ENCODE measurements around the gene MYH15.

MYH15 gene

DNA sequence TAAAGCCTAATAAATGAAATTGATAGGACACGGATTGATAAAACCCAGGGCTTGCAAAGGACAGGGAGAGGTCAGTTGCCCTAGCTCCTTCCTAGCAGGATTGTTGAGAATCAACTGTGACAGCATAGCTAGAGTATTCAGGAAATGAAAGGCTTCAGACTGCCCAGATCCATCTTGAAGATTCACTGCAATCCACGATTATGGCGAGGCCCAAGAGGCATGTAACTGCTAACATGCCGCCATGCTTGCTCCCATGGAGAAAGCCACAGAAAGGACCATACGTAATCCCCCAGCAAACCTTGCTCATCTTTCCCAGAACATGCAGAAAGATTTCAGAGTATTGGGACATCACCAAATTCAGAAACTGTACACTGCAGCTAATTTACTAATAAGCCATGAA, 41.3 kb downstream of the MYH15 start:
- no peak for DNase-seq

DNA sequence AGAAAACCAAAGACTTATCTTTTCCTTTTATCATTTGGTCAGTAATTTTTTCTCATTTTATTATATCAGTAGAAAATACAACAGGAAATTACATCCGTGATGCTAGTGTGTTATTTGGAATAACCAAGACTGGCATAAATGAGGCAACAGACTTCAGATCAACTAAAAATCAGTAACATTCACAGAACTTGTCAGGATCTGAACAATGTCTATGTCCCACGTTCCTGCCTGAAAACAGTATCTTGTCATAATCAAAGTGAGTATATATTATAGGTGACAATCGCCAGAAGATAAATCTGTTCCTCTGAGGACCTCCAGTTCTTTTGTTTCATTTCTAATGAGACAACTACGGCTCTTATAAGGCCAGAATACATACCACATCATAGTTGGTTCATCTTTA, 41.8 kb downstream of the MYH15 start:
- DNase-seq, result no peak

DNA sequence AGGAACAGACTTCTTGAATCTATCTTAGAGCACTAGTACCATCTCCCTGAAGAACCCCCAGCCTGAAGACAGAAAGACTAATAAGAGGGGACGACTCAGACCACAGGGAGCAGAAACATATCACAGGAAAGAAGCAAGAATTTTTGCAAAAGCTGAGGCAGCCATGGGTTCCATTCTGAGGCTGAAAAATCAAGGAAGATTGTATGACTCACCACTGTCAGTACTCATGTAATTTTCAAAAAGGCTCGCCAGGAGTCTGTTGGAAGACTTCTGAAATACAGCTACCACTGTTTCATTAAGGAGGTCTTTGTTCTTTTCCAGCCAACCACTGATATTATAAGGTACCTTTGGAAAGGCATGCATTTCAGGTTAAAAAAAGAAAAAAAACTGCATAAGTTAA, 47.5 kb downstream of the MYH15 start:
- DNase-seq, result no peak

DNA sequence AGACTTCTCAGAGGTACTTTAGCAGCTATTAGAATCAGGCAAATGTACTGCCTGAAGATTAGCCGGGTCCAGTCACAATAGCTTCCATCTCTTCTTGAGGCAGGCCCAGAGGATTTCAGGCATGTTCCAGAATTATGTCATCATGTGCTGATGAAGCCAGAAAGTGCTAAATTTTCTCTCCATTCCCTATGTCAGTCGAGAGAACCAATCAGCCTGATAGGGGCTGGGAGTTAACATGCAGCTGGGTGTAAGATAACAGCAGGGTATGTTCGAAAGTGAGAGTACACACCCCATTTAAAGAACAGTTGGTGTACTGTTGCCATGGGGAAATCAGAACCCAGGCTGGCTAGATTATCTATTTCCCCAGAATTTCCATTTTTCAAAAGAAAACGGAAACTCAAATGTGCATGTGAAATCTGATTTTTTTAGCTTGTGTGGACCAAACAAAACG, 48.7 kb downstream of the MYH15 start:
- no peak for DNase-seq

DNA sequence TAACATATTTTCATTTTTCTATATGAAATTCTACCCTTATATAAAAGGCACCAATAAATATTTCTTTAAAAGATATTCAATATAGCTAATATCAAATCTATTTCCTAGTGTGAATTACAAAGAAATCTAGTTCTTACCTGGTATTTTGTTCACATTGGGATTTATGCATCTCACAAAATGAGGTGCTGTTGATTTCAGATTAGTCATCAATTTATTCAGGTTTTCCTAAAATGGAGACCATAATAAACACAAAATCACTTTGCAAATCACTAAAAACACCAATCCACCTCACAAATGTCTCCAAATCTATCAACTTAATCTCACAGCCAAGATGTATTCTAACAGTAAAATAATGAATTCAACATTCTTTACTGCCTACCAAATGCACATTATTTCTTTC, 51.2 kb downstream of the MYH15 start:
- DNase-seq, result no peak

DNA sequence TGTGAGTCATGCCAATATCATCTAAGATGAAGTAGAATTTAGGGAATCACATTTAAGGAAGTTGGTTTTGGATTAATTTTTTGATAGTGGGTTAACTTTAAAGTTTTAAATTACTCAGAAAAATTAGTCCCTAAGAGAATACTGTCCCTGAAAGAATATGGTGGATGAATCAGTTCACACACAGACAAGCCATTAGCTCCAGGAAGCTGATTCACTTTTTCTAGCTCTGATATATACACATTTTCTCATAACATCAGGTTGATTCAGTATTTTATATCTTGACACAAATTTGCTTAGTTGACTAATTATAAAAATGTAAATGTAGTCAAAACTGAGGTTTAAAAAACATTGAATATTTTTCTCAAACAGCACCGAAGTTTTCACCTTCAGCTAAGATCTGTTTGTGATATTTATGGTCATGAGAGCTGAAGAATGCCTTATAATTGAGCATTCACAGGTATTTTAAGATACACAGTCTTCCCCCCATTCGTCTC, 55.1 kb downstream of the MYH15 start:
- DNase-seq, result no peak

DNA sequence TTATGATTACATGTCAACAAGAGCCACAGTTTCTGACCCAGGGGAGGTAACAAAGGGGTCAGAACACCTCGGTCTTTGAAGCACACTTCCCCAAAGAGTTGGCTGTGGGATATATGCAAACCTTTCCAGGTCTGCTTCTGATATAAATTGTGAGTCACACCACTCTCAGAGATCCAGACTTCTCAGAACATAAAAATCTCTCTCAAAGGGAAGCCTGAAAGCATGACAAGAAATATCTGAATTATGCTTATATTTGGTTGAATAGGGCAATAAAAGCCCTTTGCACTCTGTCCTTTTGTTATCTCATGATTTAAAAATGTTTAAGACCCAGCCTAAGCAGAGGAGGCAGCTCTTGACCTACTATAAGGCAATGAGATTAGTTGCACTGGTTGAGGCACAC, 56.8 kb downstream of the MYH15 start:
- no peak for DNase-seq

DNA sequence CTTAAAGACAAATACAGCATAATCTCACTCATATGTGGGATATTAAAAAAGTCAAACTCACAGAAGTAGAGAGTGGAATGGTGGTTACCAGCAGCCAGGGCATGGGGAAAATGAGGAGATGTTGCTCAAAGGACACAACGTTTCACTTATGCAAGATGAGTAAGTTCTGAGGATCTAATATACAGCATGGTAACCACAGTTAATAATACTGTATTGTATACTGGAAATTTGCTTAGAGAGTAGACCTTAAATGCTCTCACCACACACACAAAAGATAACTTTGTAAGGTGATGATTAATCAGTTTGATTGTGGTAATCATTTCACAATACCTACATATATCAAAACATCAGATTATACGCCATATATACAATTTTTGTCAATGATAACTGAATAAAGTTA, 60.0 kb downstream of the MYH15 start:
- no peak for DNase-seq

DNA sequence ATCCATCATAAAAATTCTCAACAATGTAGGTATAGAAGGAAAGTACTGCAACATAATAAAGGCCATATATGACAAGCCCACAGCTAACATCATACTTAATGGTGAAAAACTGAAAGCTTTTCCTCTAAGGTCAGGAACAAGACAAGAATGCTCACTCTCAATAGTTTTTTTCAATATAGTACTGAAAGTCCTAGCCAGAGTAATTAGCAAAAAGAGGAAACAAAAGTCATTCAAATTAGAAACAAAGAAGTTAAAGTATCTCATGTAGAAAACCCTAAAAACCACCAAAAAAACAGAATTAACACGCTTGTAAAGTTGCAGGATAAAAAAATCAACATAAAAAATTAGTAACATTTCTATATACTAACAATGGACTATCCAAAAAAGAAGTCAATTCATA, 61.8 kb downstream of the MYH15 start:
- DNase-seq, result no peak

DNA sequence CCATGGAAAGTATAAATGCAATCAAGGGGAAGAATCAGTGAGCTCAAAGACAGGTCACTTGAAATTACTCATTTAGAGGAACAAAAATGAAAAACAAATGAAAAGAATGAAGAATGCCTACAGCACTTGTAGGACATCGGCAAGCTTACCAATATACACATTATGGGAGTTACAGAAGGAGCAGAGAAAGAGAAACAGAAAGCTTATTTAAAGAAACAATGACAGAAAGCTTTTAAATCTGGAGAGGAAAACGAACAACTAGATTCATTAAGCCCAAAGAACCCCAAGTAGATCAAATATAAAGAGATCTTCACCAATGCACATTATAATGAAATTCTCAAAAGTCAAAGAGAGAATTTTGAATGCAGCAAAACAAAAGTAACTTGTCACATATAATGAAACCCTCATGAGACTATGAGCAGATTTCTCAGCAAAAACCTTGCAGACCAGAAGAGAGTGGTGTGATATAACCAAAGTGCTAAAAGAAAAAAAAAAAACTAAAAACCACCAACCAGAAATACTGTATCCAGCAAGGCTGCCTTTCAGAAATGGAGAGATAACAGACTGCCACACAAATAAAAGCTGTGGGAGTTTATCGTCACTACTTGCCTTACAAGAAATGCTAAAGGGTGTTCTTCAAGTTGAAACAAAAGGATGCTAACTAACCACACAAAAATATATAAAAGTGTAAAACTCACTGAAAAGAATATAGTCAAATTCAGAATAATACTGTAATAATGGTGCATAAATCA, 63.1 kb downstream of the MYH15 start:
- DNase-seq, result no peak

DNA sequence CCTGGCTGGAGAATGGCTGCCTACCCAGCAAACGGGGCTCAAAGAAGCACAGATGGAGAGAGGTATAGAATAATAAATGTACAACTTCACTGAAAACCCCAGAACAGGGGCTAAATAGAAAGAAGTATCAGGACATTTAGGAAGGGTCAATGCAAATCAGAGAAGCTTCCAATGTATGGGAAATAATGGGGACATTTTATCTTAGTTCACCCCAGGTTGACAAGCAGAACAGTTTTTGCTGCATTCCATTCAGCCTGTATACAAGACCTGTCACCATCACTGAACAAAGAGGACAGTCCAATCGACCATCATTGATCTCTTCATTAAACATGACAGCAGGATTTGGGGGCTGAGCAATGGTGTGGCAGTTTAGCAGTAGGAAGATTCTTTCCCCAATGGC, 68.1 kb downstream of the MYH15 start:
- no peak for DNase-seq

DNA sequence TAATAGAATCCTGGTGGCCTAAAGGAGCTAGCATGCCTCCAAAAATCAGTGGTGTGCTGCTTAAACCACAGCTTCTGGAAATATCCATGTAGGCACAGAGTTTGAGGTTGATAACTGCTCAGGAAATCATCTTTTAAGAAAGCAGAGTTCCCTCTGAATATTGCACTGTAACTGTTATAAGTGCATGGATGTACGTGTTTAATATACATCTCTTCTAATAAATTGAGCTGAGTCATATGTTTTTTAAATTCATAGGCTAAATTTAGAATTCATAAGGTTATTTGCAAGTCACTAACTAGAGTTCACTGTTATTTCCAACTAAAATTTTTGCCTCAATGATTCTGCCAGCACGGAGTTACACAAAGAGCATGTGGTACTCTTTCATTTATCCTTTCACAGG, 68.9 kb downstream of the MYH15 start:
- DNase-seq, result no peak

DNA sequence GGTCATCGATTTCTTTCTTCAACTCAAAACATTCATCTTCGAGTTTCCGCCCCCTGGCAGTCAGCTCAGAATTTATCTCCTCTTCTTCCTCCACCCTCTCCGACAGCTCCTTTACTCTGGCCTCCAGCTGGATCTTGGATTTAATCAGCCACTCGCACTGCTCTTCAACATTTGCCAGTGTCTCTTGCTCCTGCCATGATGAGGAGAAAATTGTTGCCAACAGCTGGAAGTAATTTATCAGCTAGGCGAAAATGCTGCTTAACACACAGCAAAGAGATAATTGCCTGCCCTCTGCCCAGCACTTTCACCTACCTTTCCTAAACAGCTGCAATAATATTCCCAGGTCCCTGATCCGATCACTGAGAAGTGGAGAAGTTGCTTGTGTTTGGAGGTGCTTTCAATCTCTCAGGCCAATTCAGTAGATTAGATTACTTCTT, 69.3 kb downstream of the MYH15 start:
- DNase-seq, result no peak

DNA sequence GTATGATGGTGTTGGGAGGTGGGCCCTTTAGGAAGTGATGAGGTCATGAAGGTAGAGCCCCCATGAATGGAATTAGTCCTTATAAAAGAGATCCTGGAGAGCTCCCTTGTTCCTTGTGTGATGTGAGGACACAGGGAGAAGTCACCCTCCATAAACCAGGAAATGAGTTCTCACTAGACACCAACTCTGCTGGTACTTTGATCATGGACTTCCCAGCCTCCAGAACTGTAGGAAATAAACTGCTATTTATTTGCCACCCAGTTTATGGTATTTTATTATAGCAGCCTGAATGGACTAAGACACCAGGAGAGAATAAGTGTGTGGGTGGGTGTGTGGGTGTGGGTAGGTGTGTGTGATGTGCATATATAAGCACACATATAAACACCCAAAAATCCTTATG, 71.9 kb downstream of the MYH15 start:
- no peak for DNase-seq

DNA sequence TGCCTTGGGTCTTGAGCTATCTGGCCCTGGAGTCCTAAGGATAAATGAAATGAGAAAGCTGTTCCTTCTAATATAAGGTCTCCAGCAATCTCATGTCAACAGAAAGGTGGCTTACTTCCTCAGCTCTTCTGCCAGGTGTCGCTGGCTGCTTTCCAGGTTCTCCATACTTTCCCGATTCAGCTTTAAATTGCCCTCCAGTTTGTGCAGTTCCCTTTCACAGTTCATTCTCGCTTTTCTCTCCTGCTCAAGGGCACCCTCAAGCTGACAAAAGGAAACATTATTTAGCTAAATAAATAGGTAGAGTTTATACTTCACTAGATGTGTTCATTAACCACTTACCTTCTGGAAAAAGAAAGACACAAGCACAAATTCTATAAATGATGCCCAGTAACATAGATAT, 73.0 kb downstream of the MYH15 start:
- no peak for DNase-seq

DNA sequence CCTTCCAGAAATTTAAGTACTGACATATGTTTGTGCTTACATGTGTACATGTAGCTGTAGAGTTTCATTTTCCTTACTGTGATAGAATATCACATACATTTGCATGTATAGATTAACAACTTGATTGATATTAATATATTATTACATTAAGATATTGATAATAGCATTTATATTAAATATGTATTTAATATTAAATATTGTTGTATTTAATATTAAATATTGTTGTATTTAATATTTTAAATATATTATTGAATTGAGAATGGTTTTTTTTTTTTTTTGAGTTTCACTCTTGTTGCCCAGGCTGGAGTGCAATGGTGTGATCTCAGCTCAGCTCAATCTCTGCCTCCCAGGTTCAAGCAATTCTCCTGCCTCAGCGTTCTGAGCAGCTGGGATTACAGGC, 76.5 kb downstream of the MYH15 start:
- DNase-seq, result no peak

DNA sequence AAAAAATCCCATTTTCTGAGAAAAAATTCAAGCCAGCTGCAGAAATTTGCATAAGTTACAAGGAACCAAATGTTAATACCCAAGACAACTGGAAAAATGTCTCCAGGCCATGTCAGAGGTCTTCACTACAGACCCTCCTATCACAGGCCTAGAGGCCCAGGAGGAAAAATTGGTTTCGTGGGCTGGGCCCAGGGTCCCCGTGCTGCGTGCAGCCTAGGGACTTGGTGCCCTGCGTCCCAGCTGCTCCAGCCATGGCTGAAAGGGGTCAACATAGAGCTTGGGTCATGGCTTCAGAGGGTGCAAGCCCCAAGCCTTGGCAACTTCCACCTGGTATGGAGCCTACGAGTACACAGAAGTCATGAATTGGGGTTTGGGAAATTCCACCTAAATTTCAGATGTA, 78.0 kb downstream of the MYH15 start:
- DNase-seq, result no peak

DNA sequence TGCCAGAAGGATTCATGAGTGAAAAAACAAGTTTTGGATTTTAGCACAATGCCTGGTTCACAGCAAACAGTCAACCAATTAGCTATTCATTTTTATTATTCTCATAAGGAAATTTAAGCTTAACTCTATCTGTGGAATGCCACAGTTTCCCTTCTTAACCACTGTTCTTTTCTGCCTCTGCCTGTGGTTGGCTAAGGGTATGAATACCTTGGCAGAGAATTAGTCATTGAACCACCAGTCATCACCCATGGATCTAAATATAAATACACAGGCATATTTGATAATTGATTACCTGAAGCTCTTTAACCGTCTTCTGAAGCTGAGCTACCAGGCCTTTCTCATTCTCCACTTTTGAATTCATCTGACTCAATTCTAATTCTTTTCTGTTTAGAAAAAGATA, 79.9 kb downstream of the MYH15 start:
- DNase-seq, result no peak

DNA sequence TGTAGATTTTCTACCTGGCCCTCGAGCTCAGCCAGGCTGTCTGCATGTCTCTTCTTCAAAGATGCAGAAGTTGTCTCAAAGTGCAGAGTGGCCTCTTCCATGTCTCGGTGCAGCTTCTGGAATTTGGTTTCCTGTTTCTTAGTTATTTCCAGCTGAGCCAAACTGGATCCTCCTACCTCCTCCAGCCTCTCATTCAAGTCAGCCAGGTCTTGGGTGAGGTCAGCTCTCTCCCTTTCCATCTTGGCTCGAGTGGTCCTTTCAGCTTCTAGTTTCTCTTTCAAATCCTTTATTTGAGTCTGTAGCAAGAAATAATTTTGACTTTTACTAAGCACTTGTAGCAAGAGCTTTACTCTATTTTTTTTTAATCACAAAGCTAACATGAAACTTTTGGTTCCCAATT, 81.8 kb downstream of the MYH15 start:
- no peak for DNase-seq

DNA sequence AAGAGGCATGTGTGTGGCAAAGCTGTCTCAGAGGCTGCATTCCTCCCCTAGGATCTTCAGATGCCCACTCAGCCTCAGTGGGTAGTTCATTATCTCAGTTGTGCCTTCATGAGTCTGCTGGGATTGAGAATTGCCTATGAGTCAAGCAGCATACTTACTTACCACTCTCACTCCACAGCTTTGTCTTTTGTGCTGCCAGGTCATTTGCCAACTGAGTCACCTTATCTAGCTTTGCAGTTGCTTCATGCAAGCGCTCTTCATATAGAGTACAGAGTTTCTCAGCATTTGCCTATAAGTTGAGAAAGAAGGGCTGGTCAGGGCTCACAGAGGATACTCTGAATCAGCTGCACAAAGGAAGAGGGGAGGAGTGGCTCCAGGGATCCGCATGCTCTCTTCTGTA, 89.5 kb downstream of the MYH15 start:
- DNase-seq, result no peak

DNA sequence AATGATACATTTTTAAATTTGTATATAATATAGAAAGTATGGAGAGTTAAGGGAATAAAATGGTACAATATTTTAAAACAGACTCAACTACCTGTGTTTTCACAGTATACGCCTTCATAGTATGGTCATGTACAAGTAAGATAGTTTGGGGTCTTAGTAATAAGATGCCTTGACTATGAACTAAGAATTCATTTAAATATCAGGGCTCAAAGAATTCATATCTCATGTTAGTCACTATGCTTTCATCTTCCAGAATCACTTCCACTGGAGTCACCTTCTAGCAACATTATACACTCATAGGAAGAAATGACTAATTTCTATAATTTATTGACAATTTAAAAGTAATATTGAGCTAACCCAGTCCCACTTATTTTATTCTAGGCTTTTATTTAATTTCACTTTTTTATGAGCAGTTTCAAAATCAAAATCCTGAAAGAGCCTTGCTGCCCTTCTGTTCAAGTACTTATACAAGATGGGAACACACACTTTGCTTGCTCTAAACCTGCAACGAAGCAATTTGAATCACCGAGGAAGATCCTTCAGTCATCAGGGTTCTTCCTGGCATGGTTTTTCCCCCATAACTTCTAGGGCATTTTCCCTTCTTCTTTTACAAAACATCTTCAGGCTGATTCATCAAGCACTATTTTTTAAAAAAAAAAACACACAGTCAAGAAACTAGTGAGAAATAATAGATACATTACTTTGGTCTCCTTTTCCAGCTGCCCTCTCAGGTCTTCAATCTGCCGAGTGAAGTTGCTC, 94.1 kb downstream of the MYH15 start:
- DNase-seq, result no peak

DNA sequence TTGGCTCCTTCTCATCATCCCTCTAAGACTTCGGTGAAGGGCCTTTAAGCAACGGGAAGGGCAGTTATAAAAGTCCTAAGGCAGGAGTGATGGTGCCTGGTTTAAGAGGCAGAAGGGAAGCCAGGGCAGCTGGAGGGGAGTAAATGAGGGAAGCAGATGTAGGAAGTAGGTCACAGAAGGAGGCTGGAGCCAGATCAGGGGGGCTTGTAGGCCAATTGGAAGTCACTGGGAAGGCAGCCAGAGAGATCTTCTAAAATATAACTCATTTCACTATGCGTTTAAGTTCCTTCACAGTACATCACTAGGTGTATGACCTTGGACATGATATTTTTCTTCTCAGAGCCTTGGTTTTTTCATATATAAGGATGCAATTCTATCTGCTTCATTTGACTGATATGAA, 94.7 kb downstream of the MYH15 start:
- DNase-seq, result no peak

DNA sequence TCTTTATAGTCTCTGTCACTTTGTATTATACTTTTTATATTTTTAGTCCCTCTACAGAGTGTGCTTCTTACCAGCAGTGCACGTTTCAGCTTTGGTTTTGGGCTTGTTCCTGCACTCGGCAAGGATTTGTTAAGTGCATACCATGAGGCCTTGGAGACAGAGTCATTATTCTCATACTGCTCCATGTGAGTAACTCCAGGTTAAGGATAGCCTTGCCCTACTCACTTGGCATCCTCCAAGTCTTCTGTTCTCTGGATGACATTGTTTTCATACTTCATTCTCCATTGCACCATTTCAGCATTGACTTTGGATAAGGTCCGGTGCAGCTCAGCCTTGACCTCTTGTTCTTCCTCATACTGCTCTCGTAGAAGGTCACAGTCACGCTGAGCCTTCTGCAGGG, 96.4 kb downstream of the MYH15 start:
- DNase-seq, result no peak

DNA sequence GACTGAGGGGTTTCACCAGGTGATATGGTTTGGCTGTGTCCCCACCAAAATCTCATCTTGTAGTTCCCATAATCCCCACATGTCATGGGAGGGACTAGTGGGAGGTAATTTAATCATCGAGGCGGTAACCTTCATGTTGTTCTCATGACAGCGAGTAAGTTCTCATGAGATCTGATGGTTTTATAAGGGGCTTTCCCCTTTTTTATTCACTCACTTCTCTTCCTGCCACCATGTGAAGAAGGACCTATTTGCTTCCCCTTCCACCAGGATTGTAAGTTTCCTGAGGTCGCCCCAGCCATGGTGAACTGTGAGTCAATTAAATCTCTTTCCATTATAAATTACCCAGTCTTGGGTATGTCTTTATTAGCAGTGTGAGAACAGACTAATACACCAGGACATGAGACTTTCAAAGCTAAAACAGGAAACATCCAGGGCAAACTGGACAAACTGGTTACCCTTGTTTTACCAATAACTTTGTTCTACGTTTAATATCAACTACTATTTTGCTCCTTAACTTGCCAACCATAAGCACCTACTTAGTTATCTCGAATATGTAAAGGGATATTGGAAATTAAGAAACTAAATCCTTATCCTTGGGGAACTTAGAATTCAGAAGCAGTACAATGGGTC, 98.2 kb downstream of the MYH15 start:
- no peak for DNase-seq
